Endodermal cell (in vitro differentiated cells): Measurements from ENCODE around the gene HINT2. TPM values are rescaled to one million over a fixed set of nuclear protein-coding genes. Genes with fewer than 3 reads are reported as not detected.

ENCODE experiments used
- DNase-seq: peaks from one replicate; pipeline ENCODE4 v3.0.0-alpha.2; 2017
- H3K27ac ChIP-seq: 2 replicates; pipeline ENCODE4 v1.5.1; 2013; ENCODE audit warnings: mild to moderate bottlenecking, low read depth, low read length, moderate library complexity
- H3K27me3 ChIP-seq: 2 replicates; pipeline ENCODE4 v1.6.1; 2013; ENCODE audit warnings: mild to moderate bottlenecking, low read length, moderate library complexity; ENCODE audit not compliant: insufficient read depth, control insufficient read depth, poor library complexity, severe bottlenecking
- H3K36me3 ChIP-seq: 2 replicates; pipeline ENCODE4 v1.7.0; 2013; ENCODE audit warnings: mild to moderate bottlenecking, low read length, moderate library complexity; ENCODE audit not compliant: control insufficient read depth, insufficient read depth
- H3K4me1 ChIP-seq: one replicate; pipeline ENCODE4 v1.7.0; 2013; ENCODE audit warnings: low read length; ENCODE audit not compliant: control insufficient read depth, insufficient read depth
- H3K4me3 ChIP-seq: 2 replicates; pipeline ENCODE4 v1.5.1; 2013; ENCODE audit warnings: mild to moderate bottlenecking, low read length, moderate library complexity
- H3K9ac ChIP-seq: 2 replicates; pipeline ENCODE4 v1.6.1; 2013; ENCODE audit warnings: mild to moderate bottlenecking, low read length, moderate library complexity; ENCODE audit not compliant: poor library complexity, severe bottlenecking; ENCODE audit errors: extremely low read depth
- H3K9me3 ChIP-seq: 2 replicates; pipeline ENCODE4 v1.6.1; 2013; ENCODE audit warnings: mild to moderate bottlenecking, low read length, moderate library complexity; ENCODE audit not compliant: control insufficient read depth
- H3K27ac Mint-ChIP-seq: 2 replicates; pipeline ENCODE4 v1.8.0; 2020; ENCODE audit warnings: mixed read lengths
- H3K27me3 Mint-ChIP-seq: 2 replicates; pipeline ENCODE4 v1.8.0; 2021; ENCODE audit warnings: mild to moderate bottlenecking, mixed read lengths; ENCODE audit not compliant: insufficient read depth
- H3K36me3 Mint-ChIP-seq: 2 replicates; pipeline ENCODE4 v1.8.0; 2020; ENCODE audit warnings: low read depth, mixed read lengths
- H3K4me1 Mint-ChIP-seq: 2 replicates; pipeline ENCODE4 v1.8.0; 2020; ENCODE audit warnings: mixed read lengths
- H3K4me3 Mint-ChIP-seq: 2 replicates; pipeline ENCODE4 v1.8.0; 2020; ENCODE audit warnings: mild to moderate bottlenecking, moderate library complexity, mixed read lengths
- H3K9me3 Mint-ChIP-seq: 2 replicates; pipeline ENCODE4 v1.8.0; 2020; ENCODE audit warnings: mild to moderate bottlenecking, mixed read lengths
- CTCF ChIP-seq: fragments of 200-600 bp; sonication (generic); conservative IDR thresholded peaks from 2 replicates; pipeline ENCODE4 v1.5.0; 2021; ENCODE audit warnings: antibody characterized with exemption, mild to moderate bottlenecking
- WGBS, 2 experiments: methylation state at CpG; one replicate each; pipeline versions ENCODE4 v1.1.5 to v1.1.7; 2013; ENCODE audit warnings: missing lambda C conversion rate in 2 of 2, mixed read lengths in 1 of 2; ENCODE audit not compliant: insufficient coverage in 1 of 2, insufficient read length in 1 of 2; 5-methylcytosine and 5-hydroxymethylcytosine counted together
- total RNA-seq, 2 donors: library from RNA; stranded (reverse); fragmentation: NEBNext Ultra II Directional in 1 of 2; extraction: Animal tissue kit (Norgen Biotek cat#: 25700) in 1 of 2; gene quantifications; 2 replicates in 1 of 2; 3 replicates in 1 of 2; pipeline ENCODE4 v1.2.1, GENCODE V29; 2021

The HINT2 gene
- total RNA-seq, 2 donors from 2014 or later: 34.3 to 48.6 TPM

GRCh38 chr9:35835766-35836165 is 20.9 kb upstream of the HINT2 start:
- H3K4me3 ChIP-seq: no peak overlapping the region
- no peak overlapping the region for H3K9ac ChIP-seq
- no peaks in the 10 kb centered on the region for H3K9me3 ChIP-seq
- WGBS, 2 experiments: 85 to 95% methylated on average over 2 of the region's 2 CpGs
- H3K36me3 ChIP-seq: no peaks in the 10 kb centered on the region
- H3K27ac ChIP-seq: no peak overlapping the region
- peaks cover 9% of the 10 kb centered on the region for H3K4me1 Mint-ChIP-seq
- no peak overlapping the region for H3K4me3 Mint-ChIP-seq
- no peaks in the 10 kb centered on the region for H3K27me3 ChIP-seq
- H3K27ac Mint-ChIP-seq: no peak overlapping the region
- no peaks in the 10 kb centered on the region for H3K4me1 ChIP-seq
- no peaks in the 10 kb centered on the region for H3K9me3 Mint-ChIP-seq
- TF ChIP-seq CTCF: no peak
- no peak for DNase-seq
- peaks cover 23% of the 10 kb centered on the region for H3K27me3 Mint-ChIP-seq
- no peaks in the 10 kb centered on the region for H3K36me3 Mint-ChIP-seq

GRCh38 chr9:35835216-35835632 is 20.4 kb upstream of the HINT2 start:
- 84 to 85% methylated on average over 2 to 3 of the region's 3 CpGs for WGBS, 2 experiments
- peaks cover 23% of the 10 kb centered on the region for H3K27me3 Mint-ChIP-seq
- Histone ChIP-seq H3K36me3 (no peaks in the 10 kb centered on the region), H3K9ac (no peak overlapping the region), H3K4me3 (no peak overlapping the region), H3K9me3 (no peaks in the 10 kb centered on the region), H3K4me1 (no peaks in the 10 kb centered on the region), H3K27me3 (no peaks in the 10 kb centered on the region), H3K27ac (no peak overlapping the region)
- H3K9me3 Mint-ChIP-seq: no peaks in the 10 kb centered on the region
- H3K36me3 Mint-ChIP-seq: no peaks in the 10 kb centered on the region
- H3K4me3 Mint-ChIP-seq: no peak overlapping the region
- no peak overlapping the region for H3K27ac Mint-ChIP-seq
- H3K4me1 Mint-ChIP-seq: peaks cover 3% of the 10 kb centered on the region
- DNase-seq: peak; percentile 76
- peak; percentile 79 for TF ChIP-seq CTCF

DNA sequence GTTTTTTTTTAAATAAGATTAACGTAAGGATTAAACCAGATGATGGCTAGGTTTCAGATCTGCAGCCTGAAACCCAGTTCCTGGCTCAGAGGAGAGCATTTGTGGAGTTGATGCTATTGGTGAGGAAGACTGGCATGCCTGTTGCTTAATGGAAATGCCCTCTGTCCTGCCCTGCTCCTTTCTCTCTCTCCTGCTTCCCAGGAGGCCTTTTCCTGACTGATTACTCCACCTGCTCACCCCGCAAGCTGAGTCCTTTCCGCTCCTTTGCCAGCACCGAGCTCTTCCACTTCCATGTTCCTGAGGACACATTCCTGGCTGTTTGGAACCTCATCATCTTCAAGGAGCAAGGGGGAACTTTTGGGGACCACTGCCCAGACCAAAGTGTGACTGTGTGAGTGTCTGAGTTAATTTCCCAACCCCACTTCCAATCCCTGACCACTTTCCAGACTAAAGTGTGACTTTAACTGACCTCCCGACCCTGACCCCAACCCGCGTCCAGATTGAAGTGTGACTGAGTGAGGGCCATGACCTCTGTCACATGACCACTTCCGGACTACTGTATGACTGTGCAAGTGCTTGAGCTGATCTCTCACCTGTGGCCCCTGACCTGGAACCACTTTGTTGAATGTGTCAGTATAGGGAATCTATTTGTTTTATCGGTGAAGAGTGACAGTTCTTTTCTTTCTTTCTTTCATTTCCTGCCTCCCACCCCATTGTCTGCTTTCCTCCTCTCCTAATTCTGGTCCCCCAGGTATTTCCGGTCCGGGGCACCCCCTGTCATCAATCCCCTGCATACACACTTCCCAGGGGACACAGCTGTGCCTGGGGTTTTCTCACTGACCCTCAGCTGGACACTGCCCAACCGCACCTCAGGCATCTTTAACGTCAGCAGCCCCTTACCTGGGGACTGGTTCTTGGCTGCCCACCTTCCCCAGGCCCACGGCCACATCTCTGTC is 19.7 kb upstream of the HINT2 start:
- DNase-seq: no peak
- H3K27ac Mint-ChIP-seq: no peak overlapping the region
- peaks cover 6% of the 10 kb centered on the region for H3K4me1 Mint-ChIP-seq
- Histone ChIP-seq H3K9ac (no peak overlapping the region), H3K27ac (no peak overlapping the region), H3K27me3 (no peaks in the 10 kb centered on the region), H3K4me3 (no peak overlapping the region), H3K9me3 (no peaks in the 10 kb centered on the region), H3K36me3 (no peaks in the 10 kb centered on the region), H3K4me1 (no peaks in the 10 kb centered on the region)
- no peak overlapping the region for H3K4me3 Mint-ChIP-seq
- WGBS, 2 experiments: 92 to 98% methylated on average over 8 to 14 of the region's 14 CpGs
- TF ChIP-seq CTCF: no peak
- H3K9me3 Mint-ChIP-seq: no peaks in the 10 kb centered on the region
- H3K36me3 Mint-ChIP-seq: no peaks in the 10 kb centered on the region
- H3K27me3 Mint-ChIP-seq: peaks cover 20% of the 10 kb centered on the region
